NOMO-1 treated with DMSO at 0.1 percent for 48 hours (cell line): ENCODE measurements around the gene KRT78.
"Not testable (repeated sequence)": the region's sequence is repeated elsewhere in the genome, so short reads cannot be mapped to it uniquely, and the experiment has no call there.

Source experiments
- DNase-seq: peaks from one replicate; lab custom pipeline; 2025; ENCODE audit not compliant: unreplicated experiment; lab: John Stamatoyannopoulos, UW

Gene KRT78

GRCh38 chr12:52796839-52797528, 51.8 kb downstream of the KRT78 start:
- no peak for DNase-seq

GRCh38 chr12:52796429-52796794, 52.4 kb downstream of the KRT78 start:
- no peak for DNase-seq

GRCh38 chr12:52795694-52796428, 52.9 kb downstream of the KRT78 start, which contains the start of gene KRT3:
Gene KRT3, minus strand, starts transcription at chr12:52796117. Its CDS starts 75 bp downstream, at chr12:52796042.
- DNase-seq, result no peak

- DNase-seq, result not testable (repeated sequence)
These were observed 53.5 kb downstream of the KRT78 start for GRCh38 chr12:52795332-52795674.

- no peak for DNase-seq
These were observed 54.1 kb downstream of the KRT78 start for GRCh38 chr12:52794479-52795331.

GRCh38 chr12:52792185-52793029, 56.4 kb downstream of the KRT78 start:
- DNase-seq, result peak; percentile 12

- no peak for DNase-seq
These were observed 57.3 kb downstream of the KRT78 start for GRCh38 chr12:52791271-52792184.

GRCh38 chr12:52790427-52791270, 58.1 kb downstream of the KRT78 start:
- DNase-seq, result no peak

- DNase-seq, result no peak
These were observed 59.0 kb downstream of the KRT78 start for GRCh38 chr12:52789637-52790426.

- no peak for DNase-seq
These were observed 59.7 kb downstream of the KRT78 start for GRCh38 chr12:52788876-52789636.

- no peak for DNase-seq
These were observed 60.5 kb downstream of the KRT78 start for GRCh38 chr12:52788192-52788875.
